Activated naive CD8-positive, alpha-beta T cell treated with anti-CD3 and anti-CD28 coated beads, Interleukin-2, amount 10 ng/mL, durations not matched to agents 7 days and 5 days (primary cell): Measurements from ENCODE around the gene MRPL3. TPM values are rescaled to one million over a fixed set of nuclear protein-coding genes. Genes with fewer than 3 reads are reported as not detected.

Experiments
- ATAC-seq: fragments of 150-1000 bp; cut with Tn5 transposase; one replicate; pipeline ENCODE4 v1.10.0; 2021; ENCODE audit warnings: low read depth, moderate library complexity
- POLR2A ChIA-PET: fragments of 350-600 bp; sonication (Branson Sonifier 250); formaldehyde crosslinking; loops from one replicate; lab custom pipeline; 2021; ENCODE audit warnings: antibody characterized with exemption; lab: Charles Lee
- DNase-seq: peaks from one replicate; pipeline ENCODE4 v3.0.0; 2021
- H3K27ac Mint-ChIP-seq: one replicate; pipeline ENCODE4 v1.8.0; 2022; ENCODE audit warnings: mild to moderate bottlenecking, mixed read lengths
- H3K27me3 Mint-ChIP-seq: one replicate; pipeline ENCODE4 v1.8.0; 2022; ENCODE audit warnings: mild to moderate bottlenecking, moderate library complexity, mixed read lengths
- H3K36me3 Mint-ChIP-seq: one replicate; pipeline ENCODE4 v1.8.0; 2021; ENCODE audit warnings: mild to moderate bottlenecking, mixed read lengths
- H3K4me1 Mint-ChIP-seq: one replicate; pipeline ENCODE4 v1.8.0; 2021; ENCODE audit warnings: mixed read lengths
- H3K4me3 Mint-ChIP-seq: one replicate; pipeline ENCODE4 v1.8.0; 2022; ENCODE audit warnings: mild to moderate bottlenecking, moderate library complexity, mixed read lengths
- H3K9me3 Mint-ChIP-seq: one replicate; pipeline ENCODE4 v1.8.0; 2021; ENCODE audit warnings: mixed read lengths
- total RNA-seq, 2 experiments: library from RNA; stranded (reverse); gene quantifications; one replicate each; pipeline ENCODE4 v1.2.3, GENCODE V29; 2021

Gene MRPL3
- total RNA-seq, 2 experiments from 2014 or later, result 55.6 to 57.5 TPM

DNA sequence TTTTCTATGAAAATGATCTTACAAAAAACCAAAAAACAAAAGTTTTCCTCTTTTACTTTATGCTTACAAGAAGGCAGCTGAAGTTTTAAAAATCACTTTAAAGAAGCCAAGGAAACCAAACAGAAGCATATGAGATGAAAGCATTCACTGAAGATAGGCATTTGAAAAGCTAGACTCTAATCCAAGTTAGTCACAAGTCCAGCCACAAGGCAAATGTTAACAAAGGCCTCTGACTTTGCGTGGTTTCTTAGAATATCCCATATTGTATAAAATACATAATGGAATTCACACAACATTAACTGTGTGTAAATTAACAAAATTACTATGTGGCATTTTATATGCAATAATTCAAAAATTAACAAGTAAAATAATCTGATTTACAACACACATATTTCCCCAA lies 17.7 kb downstream of the MRPL3 start:
- ATAC-seq (no peak), DNase-seq (no peak)
- H3K4me3 Mint-ChIP-seq, result no peak overlapping the region
- POLR2A ChIA-PET, result no interaction called here
- peaks cover 4% of the 10 kb centered on the region for H3K4me1 Mint-ChIP-seq
- H3K9me3 Mint-ChIP-seq, result no peaks in the 10 kb centered on the region
- no peaks in the 10 kb centered on the region for H3K27me3 Mint-ChIP-seq
- peaks cover 30% of the 10 kb centered on the region for H3K36me3 Mint-ChIP-seq
- H3K27ac Mint-ChIP-seq, result no peak overlapping the region

- Mint-ChIP-seq H3K9me3 (no peaks in the 10 kb centered on the region), H3K27me3 (no peaks in the 10 kb centered on the region), H3K4me3 (no peak overlapping the region), H3K27ac (no peak overlapping the region), H3K4me1 (peaks cover 4% of the 10 kb centered on the region), H3K36me3 (peaks cover 32% of the 10 kb centered on the region)
- POLR2A ChIA-PET, result no interaction called here
- DNase-seq (no peak), ATAC-seq (no peak)
Observed at GRCh38 chr3:131484496-131485111, 18.2 kb downstream of the MRPL3 start.

DNA sequence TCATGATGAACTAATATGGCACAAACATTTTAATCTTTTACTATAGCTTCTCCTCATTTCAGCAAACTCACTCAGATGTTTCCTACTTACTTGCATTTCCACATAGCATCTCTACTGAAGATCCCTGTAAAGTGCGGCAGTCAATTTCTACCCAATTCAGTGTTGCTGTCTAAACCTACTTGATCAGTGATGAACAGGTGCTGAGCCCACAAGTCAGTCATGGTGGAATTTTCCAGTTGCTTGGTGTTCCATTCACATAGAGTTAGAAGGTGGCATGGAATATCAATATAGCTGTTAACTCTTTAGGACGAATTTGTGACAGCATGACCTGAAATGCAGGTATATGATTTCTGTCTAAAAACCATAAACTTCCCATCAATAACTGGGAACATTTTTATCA lies 22.7 kb downstream of the MRPL3 start:
- peaks cover 28% of the 10 kb centered on the region for H3K36me3 Mint-ChIP-seq
- no peaks in the 10 kb centered on the region for H3K9me3 Mint-ChIP-seq
- DNase-seq (no peak), ATAC-seq (no peak)
- no peak overlapping the region for H3K4me3 Mint-ChIP-seq
- H3K27me3 Mint-ChIP-seq, result no peaks in the 10 kb centered on the region
- H3K4me1 Mint-ChIP-seq, result peaks cover 2% of the 10 kb centered on the region
- POLR2A ChIA-PET, result no interaction called here
- no peak overlapping the region for H3K27ac Mint-ChIP-seq

- Mint-ChIP-seq H3K27ac (no peak overlapping the region), H3K4me1 (peaks cover 14% of the 10 kb centered on the region), H3K36me3 (peaks cover 32% of the 10 kb centered on the region), H3K27me3 (no peaks in the 10 kb centered on the region), H3K9me3 (no peaks in the 10 kb centered on the region), H3K4me3 (no peak overlapping the region)
- DNase-seq (no peak), ATAC-seq (no peak)
- POLR2A ChIA-PET, result no interaction called here
Observed at GRCh38 chr3:131477813-131478212, 25.0 kb downstream of the MRPL3 start.

DNA sequence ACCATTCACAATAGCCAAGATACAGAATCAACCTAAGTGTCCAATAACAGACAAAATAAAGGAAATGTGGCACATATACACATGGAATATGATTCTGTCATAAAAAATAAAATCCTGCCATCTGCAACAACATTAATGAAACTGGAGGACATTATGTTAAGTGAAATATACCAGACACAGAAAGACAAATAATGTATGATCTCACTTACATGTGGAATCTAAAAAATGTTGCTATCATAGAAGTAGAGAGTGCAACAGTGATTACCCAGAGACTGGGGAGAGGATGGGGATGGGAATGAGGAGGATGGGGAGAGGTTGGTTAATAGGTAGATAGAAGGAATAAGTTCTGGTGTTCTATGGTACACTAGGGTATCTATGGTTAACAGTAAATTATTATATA lies 28.7 kb downstream of the MRPL3 start:
- no peaks in the 10 kb centered on the region for H3K9me3 Mint-ChIP-seq
- POLR2A ChIA-PET, result no interaction called here
- no peak overlapping the region for H3K27ac Mint-ChIP-seq
- no peaks in the 10 kb centered on the region for H3K27me3 Mint-ChIP-seq
- H3K4me1 Mint-ChIP-seq, result peaks cover 19% of the 10 kb centered on the region
- H3K4me3 Mint-ChIP-seq, result no peak overlapping the region
- DNase-seq, result no peak
- no peak for ATAC-seq
- H3K36me3 Mint-ChIP-seq, result peaks cover 40% of the 10 kb centered on the region

DNA sequence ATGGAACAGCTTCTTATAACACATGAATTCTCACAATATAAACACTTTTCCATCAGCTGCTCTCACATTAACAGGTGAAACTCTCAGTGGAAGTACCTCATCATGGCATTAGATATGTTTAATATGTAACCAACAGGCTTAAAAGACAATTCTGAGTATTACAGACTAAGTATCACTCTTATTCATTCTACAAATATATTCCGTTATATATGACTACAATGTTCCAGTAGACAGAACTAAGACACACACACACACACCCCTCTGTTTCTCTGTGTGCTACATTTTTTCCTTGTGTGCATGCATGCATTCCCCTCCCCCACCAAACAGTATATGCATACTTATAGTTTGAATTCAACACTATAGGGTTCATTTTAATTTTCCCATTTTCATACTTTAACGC lies 32.4 kb downstream of the MRPL3 start:
- H3K9me3 Mint-ChIP-seq, result no peaks in the 10 kb centered on the region
- H3K4me1 Mint-ChIP-seq, result peaks cover 17% of the 10 kb centered on the region
- no peak for ATAC-seq
- POLR2A ChIA-PET, result no interaction called here
- no peaks in the 10 kb centered on the region for H3K27me3 Mint-ChIP-seq
- H3K4me3 Mint-ChIP-seq, result no peak overlapping the region
- peaks cover 38% of the 10 kb centered on the region for H3K36me3 Mint-ChIP-seq
- no peak for DNase-seq
- no peak overlapping the region for H3K27ac Mint-ChIP-seq

DNA sequence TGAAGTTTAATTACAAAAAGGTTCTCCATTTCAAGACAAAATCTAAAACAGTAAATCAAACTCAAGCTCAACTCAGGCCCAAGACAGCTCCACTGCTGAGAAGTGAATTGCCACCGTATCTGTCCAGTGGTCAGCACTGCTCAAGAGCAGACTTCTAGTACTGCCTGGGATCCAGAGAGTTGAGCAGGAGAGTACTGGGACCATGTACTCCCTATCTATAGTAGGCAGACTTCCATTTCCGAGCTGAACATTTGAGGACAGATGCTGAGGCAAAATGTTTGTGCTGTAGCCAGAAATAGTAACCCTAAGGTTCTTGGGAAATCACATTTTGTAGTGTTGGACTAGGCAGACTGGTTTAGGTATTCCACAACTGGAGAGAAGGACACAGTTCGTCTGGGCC lies 44.1 kb downstream of the MRPL3 start:
- H3K9me3 Mint-ChIP-seq, result no peaks in the 10 kb centered on the region
- H3K27ac Mint-ChIP-seq, result no peak overlapping the region
- no peaks in the 10 kb centered on the region for H3K4me1 Mint-ChIP-seq
- ATAC-seq (no peak), DNase-seq (no peak)
- H3K27me3 Mint-ChIP-seq, result no peaks in the 10 kb centered on the region
- POLR2A ChIA-PET, result no interaction called here
- H3K36me3 Mint-ChIP-seq, result peaks cover 25% of the 10 kb centered on the region
- no peak overlapping the region for H3K4me3 Mint-ChIP-seq

DNA sequence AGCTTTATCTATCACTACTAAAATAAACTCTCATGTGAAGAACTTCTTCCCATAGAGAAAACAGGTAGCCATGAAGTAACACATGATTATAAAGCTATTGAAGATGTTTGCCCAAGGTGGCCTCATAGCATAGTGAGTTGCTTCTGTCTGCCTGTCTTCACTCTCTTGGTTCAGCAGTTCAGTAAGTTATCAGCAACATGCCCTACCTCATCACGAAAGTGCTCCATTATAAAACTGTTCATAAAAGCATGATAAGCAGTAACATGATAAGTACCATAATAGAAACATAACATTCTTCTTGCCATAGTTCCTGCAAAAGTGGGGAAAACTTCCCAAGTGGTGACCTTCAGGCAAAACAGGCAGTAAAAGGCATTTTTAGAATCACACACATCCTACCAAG lies 45.6 kb downstream of the MRPL3 start:
- DNase-seq (no peak), ATAC-seq (no peak)
- POLR2A ChIA-PET, result no interaction called here
- Mint-ChIP-seq H3K27me3 (no peaks in the 10 kb centered on the region), H3K4me3 (no peak overlapping the region), H3K36me3 (peaks cover 18% of the 10 kb centered on the region), H3K9me3 (no peaks in the 10 kb centered on the region), H3K4me1 (no peaks in the 10 kb centered on the region), H3K27ac (no peak overlapping the region)

DNA sequence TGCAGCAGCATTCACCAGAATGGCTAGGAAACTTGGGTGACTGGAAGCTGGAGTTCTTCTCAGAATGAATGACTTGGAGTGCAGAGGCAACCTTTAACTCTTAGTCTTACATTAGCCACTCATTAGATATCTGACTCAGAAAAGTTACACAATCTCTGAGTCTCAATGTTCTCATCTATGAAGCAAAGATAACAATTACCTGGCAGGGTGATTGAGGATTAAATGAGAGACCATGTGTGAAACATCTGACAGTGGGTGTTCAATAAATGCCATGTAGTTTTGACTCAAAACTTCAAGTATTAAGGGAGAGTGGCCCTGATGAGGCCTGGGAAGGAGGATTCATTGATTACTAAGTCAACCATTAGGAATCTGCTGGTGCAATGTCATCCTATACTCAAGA lies 48.3 kb downstream of the MRPL3 start:
- no peak for DNase-seq
- H3K4me3 Mint-ChIP-seq, result no peak overlapping the region
- no peaks in the 10 kb centered on the region for H3K27me3 Mint-ChIP-seq
- H3K27ac Mint-ChIP-seq, result no peak overlapping the region
- peaks cover 8% of the 10 kb centered on the region for H3K36me3 Mint-ChIP-seq
- no peaks in the 10 kb centered on the region for H3K9me3 Mint-ChIP-seq
- no peaks in the 10 kb centered on the region for H3K4me1 Mint-ChIP-seq
- POLR2A ChIA-PET, result no interaction called here
- no peak for ATAC-seq

- Mint-ChIP-seq H3K4me1 (no peaks in the 10 kb centered on the region), H3K27ac (no peak overlapping the region), H3K4me3 (no peak overlapping the region), H3K9me3 (peaks cover 6% of the 10 kb centered on the region), H3K36me3 (peaks cover 2% of the 10 kb centered on the region), H3K27me3 (no peaks in the 10 kb centered on the region)
- POLR2A ChIA-PET, result no interaction called here
- ATAC-seq (no peak), DNase-seq (no peak)
Observed at GRCh38 chr3:131453533-131453932, 49.2 kb downstream of the MRPL3 start.

GRCh38 chr3:131447349-131447748 lies 55.4 kb downstream of the MRPL3 start:
- H3K27me3 Mint-ChIP-seq, result no peaks in the 10 kb centered on the region
- H3K27ac Mint-ChIP-seq, result no peak overlapping the region
- H3K4me3 Mint-ChIP-seq, result no peak overlapping the region
- H3K4me1 Mint-ChIP-seq, result no peaks in the 10 kb centered on the region
- H3K36me3 Mint-ChIP-seq, result no peaks in the 10 kb centered on the region
- POLR2A ChIA-PET, result no interaction called here
- H3K9me3 Mint-ChIP-seq, result peaks cover 7% of the 10 kb centered on the region
- DNase-seq (no peak), ATAC-seq (no peak)

GRCh38 chr3:131444180-131444579 lies 58.6 kb downstream of the MRPL3 start:
- DNase-seq (no peak), ATAC-seq (no peak)
- Mint-ChIP-seq H3K27ac (no peak overlapping the region), H3K27me3 (peaks cover 3% of the 10 kb centered on the region), H3K4me3 (no peak overlapping the region), H3K36me3 (no peaks in the 10 kb centered on the region), H3K9me3 (peaks cover 4% of the 10 kb centered on the region), H3K4me1 (no peaks in the 10 kb centered on the region)
- POLR2A ChIA-PET, result no interaction called here

GRCh38 chr3:131439084-131439483 lies 63.7 kb downstream of the MRPL3 start:
- DNase-seq, result no peak
- Mint-ChIP-seq H3K4me1 (no peaks in the 10 kb centered on the region), H3K4me3 (no peak overlapping the region), H3K36me3 (no peaks in the 10 kb centered on the region), H3K9me3 (peaks cover 2% of the 10 kb centered on the region), H3K27ac (no peak overlapping the region), H3K27me3 (peaks cover 20% of the 10 kb centered on the region)
- no peak for ATAC-seq
- POLR2A ChIA-PET, result no interaction called here

GRCh38 chr3:131435000-131435399 lies 67.8 kb downstream of the MRPL3 start:
- Mint-ChIP-seq H3K36me3 (no peaks in the 10 kb centered on the region), H3K27ac (no peak overlapping the region), H3K4me3 (no peak overlapping the region), H3K27me3 (peaks cover 19% of the 10 kb centered on the region), H3K9me3 (peaks cover 2% of the 10 kb centered on the region), H3K4me1 (no peaks in the 10 kb centered on the region)
- DNase-seq, result no peak
- no peak for ATAC-seq
- POLR2A ChIA-PET, result no interaction called here

DNA sequence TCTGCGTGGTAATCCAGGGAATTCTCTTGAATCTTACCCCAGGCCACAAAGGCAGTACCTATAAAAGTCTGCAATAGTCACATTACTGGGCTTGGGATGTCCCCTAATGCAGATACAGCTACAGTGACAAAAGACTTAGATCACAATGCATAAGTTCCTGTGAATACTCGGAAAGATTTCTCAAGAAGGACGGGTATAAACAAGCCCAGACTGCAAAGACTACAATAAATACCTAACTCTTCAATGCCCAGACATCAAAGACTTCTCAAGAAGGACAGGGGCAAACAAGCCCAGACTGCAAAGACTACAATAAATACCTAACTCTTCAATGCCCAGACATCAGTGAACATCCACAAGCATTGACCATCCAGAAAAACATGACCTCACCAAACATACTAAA lies 70.3 kb downstream of the MRPL3 start:
- ATAC-seq (no peak), DNase-seq (no peak)
- Mint-ChIP-seq H3K4me3 (no peak overlapping the region), H3K9me3 (peaks cover 2% of the 10 kb centered on the region), H3K4me1 (no peaks in the 10 kb centered on the region), H3K36me3 (no peaks in the 10 kb centered on the region), H3K27ac (no peak overlapping the region), H3K27me3 (peaks cover 16% of the 10 kb centered on the region)
- POLR2A ChIA-PET, result no interaction called here
